HG02623 (cell line): ENCODE data around the gene AKAP13.
"Not testable (repeated sequence)": the region's sequence is repeated elsewhere in the genome, so short reads cannot be mapped to it uniquely, and the experiment has no call there.

Source experiments
- ATAC-seq: cut with Tn5 transposase; IDR thresholded peaks from one replicate; pipeline ENCODE4 v1.9.1; 2021; ENCODE audit warnings: moderate library complexity; ENCODE audit not compliant: unreplicated experiment

The AKAP13 gene

DNA sequence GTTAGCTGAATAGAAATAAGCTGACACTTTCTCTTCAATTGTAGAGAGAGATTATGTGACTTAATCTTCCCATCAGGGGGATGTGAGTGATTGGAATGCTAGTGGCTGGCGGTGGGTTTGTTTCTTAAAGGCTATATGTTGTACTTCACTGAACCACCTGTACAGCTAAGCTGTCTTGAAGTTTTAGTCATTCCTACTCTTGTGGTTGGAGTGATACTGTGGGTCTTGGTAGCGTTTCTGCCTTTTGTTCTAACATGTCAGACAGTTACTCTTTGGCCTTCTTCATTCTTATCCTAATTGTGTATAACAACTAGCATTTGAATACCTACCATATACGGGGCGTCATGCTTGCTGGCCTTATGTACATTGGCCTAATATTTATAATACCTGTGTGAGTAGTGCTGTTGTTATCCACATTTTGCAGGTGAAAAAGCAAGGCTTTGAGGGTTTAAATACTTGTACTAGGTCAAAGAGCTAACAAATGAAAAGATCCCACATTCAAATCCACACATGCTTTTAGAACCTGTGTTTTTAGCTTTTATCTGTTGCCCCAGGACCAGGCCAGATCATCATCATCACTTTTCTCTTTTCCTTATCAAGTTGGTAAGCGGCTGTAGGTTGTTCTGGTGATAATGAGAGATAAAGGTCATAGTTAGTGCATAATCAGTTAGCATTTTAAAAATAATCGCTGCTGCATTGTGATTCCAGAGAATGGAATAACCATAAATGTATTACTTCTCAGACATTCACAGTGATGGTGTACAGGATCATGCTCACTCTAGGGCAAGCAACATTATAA is 50.2 kb downstream of the AKAP13 start:
- ATAC-seq, result peak; percentile 99

DNA sequence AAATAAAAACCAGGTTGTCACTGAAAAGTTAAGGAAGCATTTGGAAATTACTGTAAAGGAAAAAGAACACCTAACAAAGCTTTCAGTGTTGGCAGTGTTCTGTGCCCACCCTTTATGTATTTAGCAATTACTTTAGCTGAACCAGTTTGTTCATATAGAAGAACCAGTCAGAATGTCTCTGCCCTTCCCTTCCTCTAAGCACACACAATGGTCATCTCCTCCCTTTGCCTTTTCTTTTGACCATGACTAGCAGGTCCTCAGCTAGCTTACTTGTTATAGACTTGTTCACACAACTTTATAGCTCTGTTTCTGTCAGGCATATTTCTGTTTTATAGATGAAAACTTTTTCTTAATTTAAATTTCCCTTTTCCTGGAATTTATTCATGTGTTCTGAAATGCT is 59.6 kb downstream of the AKAP13 start:
- ATAC-seq, result no peak

DNA sequence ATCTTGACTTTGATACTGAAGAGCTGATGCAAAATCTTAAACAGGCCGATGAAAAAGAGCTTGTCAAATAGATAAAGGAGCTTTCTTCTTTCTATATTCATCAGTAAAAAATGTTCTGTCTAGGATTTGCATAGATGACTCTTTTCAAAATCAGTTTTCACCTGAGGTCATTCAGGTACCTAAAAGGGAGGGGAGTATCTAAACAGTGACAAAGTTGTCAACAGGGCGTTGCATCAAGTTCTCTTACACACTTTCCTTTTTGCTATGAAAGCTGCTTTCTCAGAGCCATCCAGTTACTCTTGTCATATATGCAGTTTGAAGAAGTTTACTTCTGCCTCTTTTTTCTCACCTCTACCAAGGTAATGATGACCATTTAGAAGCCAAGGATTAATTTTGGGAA is 60.0 kb downstream of the AKAP13 start:
- no peak for ATAC-seq

DNA sequence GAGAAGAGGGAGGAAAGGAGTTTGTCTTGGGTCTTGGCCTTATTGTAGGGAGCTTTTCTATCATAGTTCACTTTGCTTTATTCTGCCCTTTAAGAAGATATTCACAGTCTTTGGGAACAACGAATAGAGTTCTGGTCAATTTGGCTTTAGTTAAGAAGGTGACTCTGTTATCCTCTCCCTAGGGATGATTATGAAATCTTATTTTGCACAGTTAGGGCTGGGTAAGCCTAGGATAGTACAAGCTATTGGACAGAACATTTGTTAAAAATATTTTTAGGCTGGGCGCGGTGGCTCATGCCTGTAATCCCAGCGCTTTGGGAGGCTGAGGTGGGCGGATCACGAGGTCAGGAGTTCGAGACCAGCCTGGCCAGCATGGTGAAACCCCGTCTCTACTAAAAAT is 61.5 kb downstream of the AKAP13 start:
- ATAC-seq, result not testable (repeated sequence)

DNA sequence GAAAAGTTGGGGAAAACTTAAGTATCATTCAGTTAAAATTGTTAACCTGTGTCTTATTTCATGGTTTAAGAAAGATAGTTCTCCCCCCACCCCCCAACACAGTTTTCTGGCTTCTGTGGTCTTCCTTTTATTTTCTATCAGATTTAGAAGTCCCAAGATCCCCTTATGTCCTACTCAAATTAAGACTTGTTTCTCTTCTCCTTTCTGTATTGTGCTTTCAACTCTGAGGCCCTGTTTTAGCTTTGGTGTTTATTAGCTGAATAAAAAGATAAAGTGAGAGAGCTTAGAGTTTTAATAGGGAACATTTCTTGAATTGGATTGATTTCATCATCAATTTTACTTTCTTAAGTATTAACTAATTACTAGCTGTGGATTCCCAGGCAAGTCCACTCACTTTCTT is 62.6 kb downstream of the AKAP13 start:
- peak; percentile 40 for ATAC-seq

DNA sequence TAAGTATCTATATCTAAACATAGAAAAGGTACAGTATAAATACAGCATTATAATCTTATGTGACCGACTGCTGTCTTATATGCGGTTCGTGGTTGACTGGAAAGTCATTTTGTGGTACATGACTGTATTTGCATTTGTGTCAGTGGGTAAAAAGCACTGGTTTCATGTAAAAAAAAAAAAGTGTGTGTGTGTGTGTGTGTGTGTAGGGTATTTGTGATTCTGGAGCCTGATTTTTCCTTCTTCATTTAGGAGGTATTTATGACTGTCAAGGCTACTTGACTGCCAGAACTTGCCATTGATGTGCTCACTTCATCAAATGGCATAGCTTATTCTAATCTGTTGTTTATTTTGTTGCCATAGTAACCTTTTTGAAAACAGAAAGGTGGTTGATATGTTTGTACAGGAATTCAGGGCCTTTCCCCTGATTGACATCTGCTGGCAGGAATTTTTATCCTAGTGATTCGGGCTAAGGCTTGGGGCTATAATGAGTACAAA is 63.2 kb downstream of the AKAP13 start:
- peak; percentile 67 for ATAC-seq

DNA sequence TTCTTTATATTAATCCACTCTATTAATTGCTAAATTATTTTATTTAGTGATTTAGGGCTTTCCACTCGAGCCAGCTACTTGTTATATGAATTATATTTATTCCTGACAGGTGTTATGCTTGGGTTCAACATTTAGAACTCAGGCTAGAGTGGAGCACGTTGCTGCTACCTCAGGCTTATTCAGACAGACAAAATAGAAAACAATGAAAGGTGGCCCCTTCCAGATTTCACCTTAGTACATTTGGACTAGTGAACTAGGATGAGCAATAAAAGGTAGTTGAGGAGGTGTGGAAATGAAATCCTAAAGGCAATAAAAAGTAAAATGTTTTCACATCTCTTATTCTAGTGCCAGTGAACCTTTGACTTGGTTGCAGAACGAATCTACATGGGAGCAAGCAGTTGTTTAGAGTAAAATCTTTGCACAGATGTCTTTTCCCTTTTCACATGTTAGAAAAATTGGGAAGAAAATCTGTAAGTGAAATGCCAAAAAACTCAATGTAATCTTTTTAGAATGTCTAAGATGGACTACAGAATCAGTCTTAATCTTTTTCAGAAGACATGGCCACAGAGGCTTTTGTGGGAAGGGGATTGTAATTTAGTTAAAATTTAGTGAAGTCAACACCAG is 63.8 kb downstream of the AKAP13 start:
- ATAC-seq, result no peak

DNA sequence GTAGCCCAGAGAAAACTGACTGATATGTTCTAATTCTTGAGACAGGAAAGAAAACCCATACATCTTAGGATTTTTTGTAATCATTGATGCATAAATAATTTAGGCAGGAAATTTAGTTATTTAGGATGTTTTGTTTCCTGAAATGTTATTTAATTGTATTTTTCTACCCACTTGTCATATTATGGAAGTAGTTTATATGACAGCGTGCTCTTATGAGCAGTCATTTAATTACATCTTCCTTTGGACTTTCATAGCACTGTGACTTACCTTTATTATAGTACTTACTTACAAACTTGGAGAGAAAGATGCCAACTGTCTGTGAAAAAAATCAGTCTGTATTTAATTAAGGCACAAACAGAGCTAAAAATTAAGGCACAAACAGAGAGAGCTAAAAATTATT is 65.0 kb downstream of the AKAP13 start:
- no peak for ATAC-seq

DNA sequence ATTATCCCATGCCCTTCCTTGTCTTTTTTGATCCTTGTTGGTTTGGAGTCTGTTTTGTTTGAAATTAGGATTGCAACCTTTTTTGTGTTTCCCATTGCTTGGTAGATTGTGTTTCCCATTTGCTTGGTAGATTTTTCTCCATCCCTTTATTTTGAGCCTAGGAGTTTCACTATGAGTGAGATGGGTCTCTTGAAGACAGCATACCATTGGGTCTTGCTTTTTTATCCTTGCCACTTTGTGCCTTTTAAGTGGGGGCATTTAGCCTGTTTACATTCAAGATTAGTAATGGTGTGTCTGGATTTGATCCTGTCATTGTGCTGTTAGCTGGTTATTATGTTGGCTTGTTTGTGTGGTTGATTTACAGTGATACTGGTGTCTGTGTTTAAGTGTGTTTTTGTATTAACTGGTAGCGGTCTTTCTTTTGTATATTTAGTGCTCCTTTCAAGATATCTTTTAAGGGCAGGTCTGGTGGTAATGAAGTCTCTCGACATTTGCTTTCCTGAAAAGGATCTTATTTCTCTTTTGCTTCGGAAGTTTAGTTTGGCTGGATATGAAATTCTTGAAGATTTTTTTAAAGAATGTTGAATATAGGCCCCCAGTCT is 70.8 kb downstream of the AKAP13 start:
- no peak for ATAC-seq

DNA sequence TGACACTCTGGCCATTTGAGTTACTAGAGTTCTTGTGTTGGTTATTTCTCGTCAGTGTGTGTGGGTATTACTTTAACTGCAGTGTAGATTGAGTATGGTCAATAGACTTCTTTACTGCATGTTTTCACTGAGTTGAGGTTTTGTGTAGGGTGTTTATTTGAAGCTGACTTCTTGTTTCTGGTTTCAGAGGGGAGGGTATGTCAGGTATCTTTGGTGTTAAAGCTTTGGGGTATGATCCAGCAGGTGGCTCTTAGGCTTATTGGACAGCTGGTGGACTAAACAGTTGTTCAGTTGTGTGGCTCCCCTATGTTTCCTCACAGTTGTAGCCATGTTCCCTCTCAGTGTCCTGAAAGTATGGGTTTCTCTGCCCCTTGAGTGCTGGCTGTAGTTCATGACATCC is 72.0 kb downstream of the AKAP13 start:
- ATAC-seq, result no peak

DNA sequence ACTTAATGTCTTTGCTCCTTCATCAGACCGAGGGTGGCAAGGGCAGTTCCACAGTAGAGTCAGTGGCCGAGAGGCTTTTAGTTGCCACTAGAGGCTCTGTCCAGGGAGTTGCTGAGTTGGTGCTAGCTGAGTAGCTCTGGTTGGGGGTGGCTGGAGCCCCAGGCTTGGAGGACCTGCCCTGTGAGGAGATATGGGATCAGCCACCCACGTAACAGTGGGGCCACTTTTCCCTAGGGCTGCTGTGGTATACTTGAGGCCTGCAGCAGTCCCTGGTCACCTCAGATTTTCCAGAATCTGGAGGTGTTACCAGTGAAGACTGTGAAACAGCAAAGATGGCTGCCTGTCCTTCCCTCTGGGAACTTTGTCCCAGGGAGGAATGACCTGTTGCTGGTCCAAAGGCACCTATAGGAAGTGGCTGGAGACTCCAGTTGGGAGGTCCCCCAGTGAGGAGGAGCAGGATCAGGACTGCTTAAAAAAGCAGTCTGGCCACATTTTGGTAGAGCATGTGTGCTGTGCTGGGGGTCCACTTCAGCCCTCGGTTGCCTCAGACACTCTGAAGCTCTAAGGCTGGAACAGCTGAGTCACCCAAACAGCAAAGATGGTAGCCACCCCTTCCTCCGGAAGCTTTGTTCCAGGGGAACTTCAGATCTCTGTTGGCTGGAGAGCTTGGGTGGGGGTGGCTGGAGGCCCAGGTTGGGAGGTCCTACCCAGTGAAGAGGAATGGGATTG is 72.9 kb downstream of the AKAP13 start:
- no peak for ATAC-seq

DNA sequence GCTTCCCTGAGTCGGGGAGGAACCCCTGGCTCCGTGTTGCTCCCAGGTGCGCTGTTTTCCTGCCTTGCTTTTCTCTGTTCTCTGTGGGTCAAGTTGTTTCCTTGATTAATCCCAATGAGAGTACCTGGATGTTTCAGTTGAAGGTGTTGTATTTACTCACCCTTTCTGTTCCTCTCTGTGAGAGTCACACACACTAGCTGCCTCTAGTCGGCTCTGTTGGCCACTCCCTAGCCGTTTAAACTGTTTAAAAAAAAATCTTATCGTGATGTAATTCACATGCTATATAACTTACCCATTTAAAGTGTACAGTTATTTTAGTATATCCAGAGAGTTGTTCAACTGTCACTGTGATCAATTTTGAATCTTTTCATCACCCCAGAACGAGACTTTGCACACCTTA is 74.0 kb downstream of the AKAP13 start:
- ATAC-seq, result no peak

DNA sequence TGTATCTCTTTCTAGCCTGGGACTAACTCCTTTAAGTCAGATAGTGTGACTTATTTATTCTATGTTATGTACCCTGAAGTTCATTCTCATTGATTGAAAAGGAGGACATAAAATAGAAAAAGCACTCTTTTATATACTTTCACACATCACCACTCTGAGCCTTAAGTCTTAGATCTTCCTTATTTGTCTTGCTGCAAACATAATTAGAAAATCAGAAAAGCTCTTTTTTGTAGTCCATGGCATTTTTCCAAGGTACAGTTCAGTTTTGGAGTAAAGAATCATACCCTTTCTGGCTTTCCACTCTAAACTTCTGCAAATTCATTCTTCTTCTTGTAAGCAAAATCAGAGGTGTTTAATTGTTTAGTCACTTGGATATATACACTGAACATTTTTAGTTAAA is 75.5 kb downstream of the AKAP13 start:
- no peak for ATAC-seq

DNA sequence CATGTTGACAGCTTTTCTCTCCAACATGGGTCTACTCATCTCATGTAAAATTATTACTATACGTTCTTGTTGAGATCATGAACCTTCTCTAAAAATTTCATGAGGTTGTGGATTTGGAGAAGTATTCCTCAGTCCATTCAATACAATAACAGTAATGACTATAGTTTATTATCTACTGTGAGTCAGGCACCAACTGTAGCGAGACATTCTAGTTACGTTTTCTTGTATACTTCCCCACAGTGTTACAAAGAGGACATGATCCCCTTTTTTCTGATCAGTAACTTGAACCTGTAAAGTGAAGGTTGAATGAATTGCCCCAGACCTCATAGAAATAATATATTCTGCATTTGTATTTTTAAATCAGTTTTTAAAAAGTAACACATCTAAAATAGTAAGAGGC is 76.4 kb downstream of the AKAP13 start:
- no peak for ATAC-seq

DNA sequence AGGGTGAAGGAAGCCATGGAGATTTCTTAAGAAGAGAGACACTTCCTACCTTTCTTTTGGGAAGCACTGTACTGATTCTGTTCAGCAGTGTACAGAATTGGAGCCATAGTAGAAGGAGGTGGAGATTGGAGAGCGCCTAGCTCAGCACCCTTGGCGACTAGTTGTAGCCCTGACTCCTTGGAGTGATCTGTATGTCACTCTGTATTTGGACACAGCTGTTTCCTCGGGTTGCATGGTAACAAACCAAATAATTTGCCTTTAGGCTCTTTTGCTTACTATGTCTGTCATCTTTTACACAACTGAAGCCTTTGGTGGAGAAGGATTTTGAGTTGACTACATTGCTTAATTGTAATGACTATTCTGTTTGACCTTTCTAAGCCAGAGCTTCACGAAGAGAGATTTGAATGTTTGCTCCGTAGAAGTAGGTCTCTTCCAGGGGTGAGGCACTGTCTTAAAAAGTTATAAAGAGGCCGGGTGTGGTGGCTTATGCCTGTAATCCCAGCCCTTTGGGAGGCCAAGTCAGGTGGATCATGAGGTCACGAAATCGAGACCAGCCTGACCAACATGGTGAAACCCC is 77.1 kb downstream of the AKAP13 start:
- ATAC-seq, result peak; percentile 81

DNA sequence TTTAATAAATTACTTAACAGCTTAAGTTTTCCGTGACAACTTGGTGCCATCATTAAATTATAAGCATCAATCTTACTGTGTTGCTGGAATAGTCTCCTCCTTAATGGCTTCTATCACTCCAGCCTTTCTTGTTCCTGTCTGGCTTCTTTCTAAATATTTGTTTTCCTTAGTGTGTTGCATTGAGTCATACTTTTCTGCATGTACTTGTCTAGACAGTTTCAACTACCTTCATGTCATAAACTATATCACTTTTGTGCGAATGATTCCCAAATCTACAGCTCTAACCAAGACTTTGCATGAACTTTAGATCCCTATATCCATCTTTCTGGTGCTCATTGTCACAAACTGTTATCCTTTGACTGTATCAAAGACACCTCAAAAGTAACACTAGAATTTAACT is 78.4 kb downstream of the AKAP13 start:
- no peak for ATAC-seq

DNA sequence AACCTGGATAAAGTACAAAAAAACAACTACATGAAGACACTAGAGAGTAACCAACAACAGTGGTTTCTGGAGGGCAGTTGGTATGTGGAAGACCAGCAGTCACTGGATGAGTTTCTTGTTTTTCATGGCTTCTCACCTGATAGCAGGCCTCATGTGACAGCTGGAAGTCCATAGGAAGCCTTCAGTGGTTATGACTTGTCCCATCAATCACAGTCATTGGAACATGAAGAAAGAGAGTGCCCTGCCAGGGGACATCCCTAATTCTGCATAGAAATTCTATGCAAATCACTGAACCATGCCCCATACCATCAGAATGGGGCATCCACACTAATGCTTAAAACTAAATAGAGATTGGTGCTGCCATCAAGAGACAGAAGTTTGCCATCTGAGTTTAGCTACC is 81.6 kb downstream of the AKAP13 start:
- no peak for ATAC-seq

DNA sequence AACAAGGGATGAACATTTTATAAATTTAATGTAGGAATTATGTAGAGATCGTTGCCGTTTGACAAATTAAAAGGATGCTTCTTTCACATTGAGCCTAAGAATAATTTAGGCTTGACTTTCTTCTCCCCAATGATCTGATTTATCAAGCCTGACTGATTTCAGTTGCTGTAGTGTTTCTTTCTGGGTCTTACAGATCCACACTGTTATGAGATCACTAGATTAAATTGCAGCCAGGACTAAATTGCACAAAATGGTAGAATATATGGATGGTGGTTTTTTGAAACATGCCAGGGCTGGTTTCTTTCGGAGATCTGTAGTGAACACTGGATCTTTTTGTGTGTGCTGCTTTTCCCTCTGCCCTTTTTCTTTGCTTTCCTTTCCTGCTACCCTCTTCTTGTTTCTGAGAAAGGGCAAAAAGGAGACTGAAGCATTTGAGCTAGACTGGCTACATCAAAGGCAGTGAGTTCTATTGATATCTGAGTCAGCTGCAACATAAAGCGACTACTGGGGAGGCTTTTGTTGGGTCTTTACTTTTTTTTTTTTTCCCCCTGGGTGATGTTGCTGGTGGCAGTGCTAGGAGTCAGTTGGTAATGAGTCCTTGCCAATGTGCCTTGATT is 83.0 kb downstream of the AKAP13 start:
- ATAC-seq, result no peak

DNA sequence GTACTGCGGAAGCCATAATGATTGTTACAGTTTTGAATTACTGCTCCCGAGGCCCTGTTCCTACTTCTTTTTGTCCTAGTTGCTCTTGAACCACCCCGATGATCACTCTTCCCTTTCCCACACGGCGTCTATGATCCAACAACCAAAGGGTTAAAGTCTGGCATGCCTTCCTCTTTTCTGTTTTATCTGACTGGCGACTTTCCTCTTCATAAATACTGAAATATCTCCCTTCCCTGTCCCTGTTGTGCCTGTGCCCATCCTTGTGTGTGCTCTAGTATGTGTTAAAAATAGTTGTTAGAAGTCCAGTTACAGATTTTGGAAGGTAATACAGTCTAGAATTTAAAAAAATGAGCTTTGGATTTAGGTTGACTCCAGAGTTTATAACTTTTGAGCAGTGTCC is 83.6 kb downstream of the AKAP13 start:
- ATAC-seq, result no peak

DNA sequence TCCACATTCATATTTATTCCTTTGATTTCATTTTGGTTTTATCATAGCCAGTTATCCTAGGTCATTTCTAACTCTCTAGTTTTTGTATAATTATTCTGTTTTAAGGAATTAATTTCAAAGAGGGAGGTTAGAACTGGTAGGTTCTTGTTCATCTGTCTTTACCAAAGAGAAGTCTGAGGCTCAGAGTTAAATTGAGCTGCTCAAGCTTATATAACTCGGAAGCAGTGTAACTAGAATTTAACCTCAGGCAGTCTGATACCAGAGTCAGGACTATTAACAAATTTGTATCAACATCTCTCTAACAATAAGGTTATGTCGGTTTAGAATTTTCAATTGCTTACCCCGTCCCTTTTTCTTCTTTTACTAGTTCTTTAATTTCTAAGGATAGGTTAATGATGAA is 84.1 kb downstream of the AKAP13 start:
- no peak for ATAC-seq
